ENCODE measurements around the gene SSH2. TPM values are rescaled to one million over a fixed set of nuclear protein-coding genes. Genes with fewer than 3 reads are reported as not detected.
A peak's percentile ranks its signal among the peaks of the same experiment; 100 is the strongest.

Gene SSH2
- total RNA-seq, 1 experiment from 2014 or later, result 14.6 TPM

GRCh38 chr17:29592850-29593551 is 337.0 kb downstream of the SSH2 start, which contains the start of gene ANKRD13B:
Gene ANKRD13B (plus strand): TSS chr17:29593132. CDS start chr17:29593622, 490 bp downstream.
- peaks cover 44 to 63% of the 10 kb centered on the region in 2 experiments for H3K4me1 Mint-ChIP-seq

More at GRCh38 chr17:29592850-29593551, 337.0 kb downstream of the SSH2 start, which contains the start of gene ANKRD13B:
- Histone ChIP-seq H4K8ac (replicated peaks; ENCODE audit: insufficient read length, low read depth, low read length) (no peak within 1 kb of the TSS), H2AK5ac (ENCODE audit: insufficient read length, low read length) (no peak within 1 kb of the TSS), H4K91ac (ENCODE audit: insufficient read length, low read depth, low read length) (no peak within 1 kb of the TSS), H3K27me3 (ENCODE audit: insufficient read depth, low read length) (no peaks in the 10 kb centered on the region), H3K14ac (ENCODE audit: insufficient read depth, low read length) (no peak within 1 kb of the TSS), H3T11ph (ENCODE audit: low read length) (no peak within 1 kb of the TSS), H4K5ac (ENCODE audit: insufficient read length, low read depth, low read length) (no peak within 1 kb of the TSS), H2BK12ac (ENCODE audit: insufficient read length, low read depth, low read length) (no peak within 1 kb of the TSS), H3K23me2 (ENCODE audit: insufficient read length, low read depth, low read length, poor library complexity, severe bottlenecking) (peaks cover 42% of the 10 kb centered on the region), H3K4me1 (ENCODE audit: insufficient read depth, low read length) (peaks cover 4% of the 10 kb centered on the region; the same call in 1 of the 2 replicates), H2BK120ac (ENCODE audit: low read depth, low read length, poor library complexity, severe bottlenecking) (no peak within 1 kb of the TSS), H2AFZ (ENCODE audit: low read length) (no peak within 1 kb of the TSS), H3K18ac (ENCODE audit: insufficient read length, low read depth, low read length) (peak within 1 kb of the TSS; percentile 6), H3K23ac (ENCODE audit: insufficient read length, low read depth, low read length) (no peak within 1 kb of the TSS), H3K79me2 (ENCODE audit: insufficient read depth, low read length) (peaks cover 6% of the 10 kb centered on the region; the same call in 1 of the 2 replicates), H3K79me1 (ENCODE audit: insufficient read depth, low read depth, low read length, poor library complexity, severe bottlenecking) (no peaks in the 10 kb centered on the region), H3K9ac (ENCODE audit: extremely low read depth, insufficient read length, low read length) (no peak within 1 kb of the TSS), H3K56ac (ENCODE audit: insufficient read length, low read depth, low read length) (no peak within 1 kb of the TSS), H3K4ac (ENCODE audit: low read depth, low read length) (no peak within 1 kb of the TSS), H3K27ac (ENCODE audit: insufficient read length, low read depth, low read length) (no peak within 1 kb of the TSS), H2BK15ac (ENCODE audit: low read depth, low read length) (no peak within 1 kb of the TSS), H2BK5ac (ENCODE audit: insufficient read length, low read length) (no peak within 1 kb of the TSS), H4K20me1 (ENCODE audit: control insufficient read depth, insufficient read depth, insufficient read length) (no peaks in the 10 kb centered on the region), H3K4me2 (ENCODE audit: insufficient read depth, insufficient read length, low read length) (peak within 1 kb of the TSS; percentile 69), H3K9me3 (ENCODE audit: control insufficient read depth, low read depth, low read length) (no peaks in the 10 kb centered on the region), H2BK20ac (ENCODE audit: low read depth, low read length, poor library complexity, severe bottlenecking) (no peak within 1 kb of the TSS)
- H3K27me3 Mint-ChIP-seq (ENCODE audit: low read depth), result peaks cover 5% of the 10 kb centered on the region
- peaks cover 0 to 1% (median 0%) of the 10 kb centered on the region in 3 experiments; a peak in 1 of 7 replicates for H3K36me3 Mint-ChIP-seq (ENCODE audit: insufficient read depth in 1 of 3, low read depth in 3 of 3)
- DNase-seq, result no peak
- H3K9me3 Mint-ChIP-seq, result no peaks in the 10 kb centered on the region
- WGBS (ENCODE audit: extremely low coverage, insufficient read length, low lambda C conversion rate), result no CpG with 5 or more reads among the region's 96 CpGs
- no peak for TF ChIP-seq CTCF (conservative IDR thresholded peaks at IDR 0.05)
- peak within 1 kb of the TSS; percentile 81 to 90 for H3K4me3 Mint-ChIP-seq
- peak within 1 kb of the TSS; percentile 91 to 96 (median 95) for H3K27ac Mint-ChIP-seq

Data from H9 (cell line).